B cell (primary cell): ENCODE results near the gene ADAMTS12. TPM values are rescaled to one million over a fixed set of nuclear protein-coding genes. Genes with fewer than 3 reads are reported as not detected.

Experiments
- ATAC-seq: fragments of 200-7000 bp; cut with Tn5 transposase; one replicate; pipeline ENCODE4 v1.10.0; 2021; ENCODE audit warnings: low read depth, mild to moderate bottlenecking, moderate number of reproducible peaks, moderate library complexity
- CTCF ChIA-PET: fragments of 350-600 bp; sonication (Branson Sonifier 250); formaldehyde crosslinking; loops from one replicate; lab custom pipeline; 2021; ENCODE audit warnings: antibody characterized with exemption, inconsistent platforms; lab: Charles Lee
- POLR2A ChIA-PET: fragments of 350-600 bp; sonication (Branson Sonifier 250); formaldehyde crosslinking; loops from one replicate; lab custom pipeline; 2021; ENCODE audit warnings: antibody characterized with exemption; lab: Charles Lee
- DNase-seq: peaks from one replicate; pipeline ENCODE4 v3.0.0; 2013
- H2AFZ ChIP-seq: 2 replicates; pipeline ENCODE4 v1.6.1; 2012; ENCODE audit warnings: mild to moderate bottlenecking, low read depth, low read length; ENCODE audit not compliant: insufficient read depth, poor library complexity, severe bottlenecking
- H3K27ac ChIP-seq, 2 donors: 1 replicate in 1 of 2; 2 replicates in 1 of 2; pipeline ENCODE4 v1.5.1; 2012 to 2013; ENCODE audit warnings: low read length in 2 of 2, mild to moderate bottlenecking in 2 of 2, moderate library complexity in 1 of 2
- H3K27me3 ChIP-seq, 4 experiments: fragments of 200-600 bp in 1 of 4; sonication (generic) in 1 of 4; replicated peaks in 1 of 4; 1 replicate in 2 of 4; 2 replicates in 2 of 4; pipeline versions ENCODE4 v1.6.1 to v1.7.0; 2013 to 2016; ENCODE audit warnings: low read length in 3 of 4, mild to moderate bottlenecking in 2 of 4, mixed read lengths in 1 of 4, moderate library complexity in 1 of 4; ENCODE audit not compliant: insufficient read depth in 4 of 4, control insufficient read depth in 3 of 4; ENCODE audit errors: control extremely low read depth in 1 of 4
- H3K36me3 ChIP-seq, 2 experiments: replicated peaks in 1 of 2; 1 replicate in 1 of 2; 2 replicates in 1 of 2; pipeline versions ENCODE4 v1.6.1 to v1.7.1; 2013; ENCODE audit warnings: low read length in 1 of 2; ENCODE audit not compliant: insufficient read depth in 2 of 2, control insufficient read depth in 1 of 2; ENCODE audit errors: control extremely low read depth in 1 of 2, extremely low read depth in 1 of 2
- H3K4me1 ChIP-seq, 2 donors: fragments of 200-600 bp in 1 of 2; sonication (generic) in 1 of 2; 1 replicate in 1 of 2; 2 replicates in 1 of 2; pipeline versions ENCODE4 v1.5.1 to v1.6.1; 2013 to 2017; ENCODE audit warnings: low read length in 2 of 2; ENCODE audit not compliant: control insufficient read depth in 2 of 2, insufficient read depth in 2 of 2
- H3K4me2 ChIP-seq: replicated peaks from 2 replicates; pipeline ENCODE3; 2012; ENCODE audit warnings: mild to moderate bottlenecking, low read depth, low read length; ENCODE audit not compliant: poor library complexity, severe bottlenecking
- H3K4me3 ChIP-seq, 5 experiments: fragments of 200-600 bp in 1 of 5; sonication (generic) in 1 of 5; 1 replicate in 3 of 5; 2 replicates in 2 of 5; pipeline versions ENCODE4 v1.5.1 to v1.7.0; 2011 to 2016; ENCODE audit warnings: low read length in 4 of 5, mild to moderate bottlenecking in 4 of 5, low read depth in 2 of 5, control low read depth in 1 of 5, moderate library complexity in 1 of 5; ENCODE audit not compliant: insufficient read depth in 1 of 5; ENCODE audit errors: control extremely low read depth in 1 of 5, extremely low read depth in 1 of 5
- H3K79me2 ChIP-seq: fragments of 200-600 bp; sonication (generic); one replicate; pipeline ENCODE4 v1.6.0; 2016; ENCODE audit warnings: low read length; ENCODE audit not compliant: control insufficient read depth, insufficient read depth
- H3K9ac ChIP-seq: fragments of 200-600 bp; sonication (generic); 2 replicates; pipeline ENCODE4 v1.6.1; 2017; ENCODE audit warnings: mild to moderate bottlenecking, low read length, moderate library complexity
- H3K9me3 ChIP-seq, 3 donors: one replicate each; pipeline versions ENCODE4 v1.6.1 to v1.7.1; 2013; ENCODE audit warnings: low read length in 2 of 3; ENCODE audit not compliant: control insufficient read depth in 2 of 3, insufficient read depth in 1 of 3; ENCODE audit errors: control extremely low read depth in 1 of 3
- H4K20me1 ChIP-seq: 2 replicates; pipeline ENCODE4 v1.6.0; 2012; ENCODE audit warnings: mild to moderate bottlenecking, low read length; ENCODE audit not compliant: insufficient read depth, control insufficient read depth, poor library complexity, severe bottlenecking
- H3K27ac Mint-ChIP-seq: one replicate; pipeline ENCODE4 v1.8.0; 2021; ENCODE audit warnings: mixed read lengths
- H3K27me3 Mint-ChIP-seq: one replicate; pipeline ENCODE4 v1.8.0; 2021; ENCODE audit warnings: mixed read lengths
- H3K4me1 Mint-ChIP-seq: one replicate; pipeline ENCODE4 v1.8.0; 2021; ENCODE audit warnings: mixed read lengths
- H3K4me3 Mint-ChIP-seq: one replicate; pipeline ENCODE4 v1.8.0; 2021; ENCODE audit warnings: mixed read lengths
- H3K9me3 Mint-ChIP-seq: one replicate; pipeline ENCODE4 v1.8.0; 2022; ENCODE audit warnings: mixed read lengths; ENCODE audit not compliant: insufficient read depth
- EZH2 ChIP-seq: IDR thresholded peaks from 2 replicates; pipeline ENCODE4 v1.6.1; 2012; ENCODE audit warnings: borderline replicate concordance, low read depth, mild to moderate bottlenecking, moderate library complexity, low read length; ENCODE audit not compliant: insufficient read depth, poor library complexity, severe bottlenecking
- WGBS: methylation state at CpG from one replicate; pipeline ENCODE4 v1.1.5; 2013; ENCODE audit warnings: missing lambda C conversion rate; ENCODE audit not compliant: insufficient coverage; 5-methylcytosine and 5-hydroxymethylcytosine counted together
- intact Hi-C: fragments of 100-400 bp; cut with micrococcal nuclease; formaldehyde crosslinking; loops from one replicate; pipeline ENCODE4 v1.10.0; 2022
- polyA plus RNA-seq: library from polyadenylated mRNA; depleted of rRNA; stranded (reverse); fragments of >200 nt; gene quantifications from 2 replicates; pipeline ENCODE4 v1.2.3, GENCODE V29; 2012
- total RNA-seq, 2 donors: library from RNA; stranded (reverse); fragments of 120-200 nt in 1 of 2; gene quantifications; 1 replicate in 1 of 2; 2 replicates in 1 of 2; pipeline versions ENCODE4 v1.2.3 to v1.2.4, GENCODE V29; 2013 to 2022
- TF ChIP-seq, protein P1 (sequence below): fragments of 200-600 bp; IDR thresholded peaks from one replicate; pipeline ENCODE4 v1.8.0; 2022; ENCODE audit warnings: antibody characterized with exemption, mild to moderate bottlenecking

Gene ADAMTS12
- total and polyA plus RNA-seq, 2 donors (not counting 1 experiment from before 2014, with no cell fraction given) = not detected

GRCh38 chr5:33852319-33852718, 39.5 kb downstream of the ADAMTS12 start:
- no peak for ATAC-seq
- Histone ChIP-seq H3K4me2 (no peak overlapping the region), H3K79me2 (no peaks in the 10 kb centered on the region), H3K27me3 (no peaks in the 10 kb centered on the region), H3K27ac (no peak overlapping the region), H3K4me3 (no peak overlapping the region), H2AFZ (no peak overlapping the region), H3K4me1 (peaks cover 0 to 9% of the 10 kb centered on the region in 2 donors), H4K20me1 (no peaks in the 10 kb centered on the region), H3K9ac (no peak overlapping the region), H3K9me3 (no peaks in the 10 kb centered on the region), H3K36me3 (no peaks in the 10 kb centered on the region)
- no peaks in the 10 kb centered on the region for H3K9me3 Mint-ChIP-seq
- ChIA-PET POLR2A (no interaction called here), CTCF (no interaction called here)
- peaks cover 12% of the 10 kb centered on the region for H3K4me1 Mint-ChIP-seq
- no peak for TF ChIP-seq EZH2
- TF ChIP-seq, protein P1, sequence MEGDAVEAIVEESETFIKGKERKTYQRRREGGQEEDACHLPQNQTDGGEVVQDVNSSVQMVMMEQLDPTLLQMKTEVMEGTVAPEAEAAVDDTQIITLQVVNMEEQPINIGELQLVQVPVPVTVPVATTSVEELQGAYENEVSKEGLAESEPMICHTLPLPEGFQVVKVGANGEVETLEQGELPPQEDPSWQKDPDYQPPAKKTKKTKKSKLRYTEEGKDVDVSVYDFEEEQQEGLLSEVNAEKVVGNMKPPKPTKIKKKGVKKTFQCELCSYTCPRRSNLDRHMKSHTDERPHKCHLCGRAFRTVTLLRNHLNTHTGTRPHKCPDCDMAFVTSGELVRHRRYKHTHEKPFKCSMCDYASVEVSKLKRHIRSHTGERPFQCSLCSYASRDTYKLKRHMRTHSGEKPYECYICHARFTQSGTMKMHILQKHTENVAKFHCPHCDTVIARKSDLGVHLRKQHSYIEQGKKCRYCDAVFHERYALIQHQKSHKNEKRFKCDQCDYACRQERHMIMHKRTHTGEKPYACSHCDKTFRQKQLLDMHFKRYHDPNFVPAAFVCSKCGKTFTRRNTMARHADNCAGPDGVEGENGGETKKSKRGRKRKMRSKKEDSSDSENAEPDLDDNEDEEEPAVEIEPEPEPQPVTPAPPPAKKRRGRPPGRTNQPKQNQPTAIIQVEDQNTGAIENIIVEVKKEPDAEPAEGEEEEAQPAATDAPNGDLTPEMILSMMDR = no peak
- intact Hi-C loops = no loop called here
- no peak overlapping the region for H3K4me3 Mint-ChIP-seq
- H3K27ac Mint-ChIP-seq = no peak overlapping the region
- no peak for DNase-seq
- WGBS = 80% methylated on average over 1 of the region's 5 CpGs
- peaks cover 31% of the 10 kb centered on the region for H3K27me3 Mint-ChIP-seq

DNA sequence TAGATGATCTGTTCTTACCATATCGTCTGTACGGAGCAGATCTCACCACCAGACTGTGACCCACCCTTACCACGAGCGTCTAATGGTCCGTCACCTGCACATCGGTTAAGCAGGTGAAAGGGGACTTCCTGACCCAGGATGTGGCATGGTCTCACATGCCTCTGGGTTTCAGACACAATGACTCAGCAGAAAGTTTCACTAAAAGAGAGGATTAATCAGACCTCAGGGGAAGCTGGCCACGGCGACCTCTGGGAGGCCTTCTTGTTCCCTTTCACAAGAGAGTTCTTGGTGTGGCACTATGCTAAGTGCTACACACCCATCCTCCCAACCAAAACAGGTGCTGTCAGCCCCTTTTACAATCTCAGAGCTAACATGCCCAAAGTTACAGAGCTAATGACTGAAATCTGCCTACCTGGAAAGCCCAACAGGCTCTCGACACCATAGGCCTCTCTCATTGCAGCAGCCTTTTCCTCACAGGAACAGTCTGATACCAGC, 41.6 kb downstream of the ADAMTS12 start:
- Histone ChIP-seq H3K27ac (no peak overlapping the region), H3K9me3 (no peaks in the 10 kb centered on the region), H4K20me1 (no peaks in the 10 kb centered on the region), H3K4me1 (peaks cover 0 to 9% of the 10 kb centered on the region in 2 donors), H3K9ac (no peak overlapping the region), H3K4me3 (no peak overlapping the region), H3K79me2 (no peaks in the 10 kb centered on the region), H2AFZ (peak overlapping the region; percentile 19), H3K4me2 (no peak overlapping the region), H3K27me3 (no peaks in the 10 kb centered on the region), H3K36me3 (no peaks in the 10 kb centered on the region)
- ChIA-PET CTCF (no interaction called here), POLR2A (no interaction called here)
- ATAC-seq (peak; percentile 36), DNase-seq (peak; percentile 46)
- TF ChIP-seq EZH2 = no peak
- TF ChIP-seq, protein P1 = no peak
- WGBS = 17% methylated on average over 8 of the region's 9 CpGs
- Mint-ChIP-seq H3K4me1 (peaks cover 12% of the 10 kb centered on the region), H3K27me3 (peaks cover 21% of the 10 kb centered on the region), H3K9me3 (no peaks in the 10 kb centered on the region), H3K27ac (peak overlapping the region; percentile 69), H3K4me3 (peak overlapping the region; percentile 33)
- intact Hi-C loops = no loop called here
